Right kidney (tissue), 1 donor: Measurements from ENCODE around the gene CBLC.

Experiments
- DNase-seq: peaks from one replicate; pipeline ENCODE4 v3.0.0-alpha.2; 2016

Gene CBLC

DNA sequence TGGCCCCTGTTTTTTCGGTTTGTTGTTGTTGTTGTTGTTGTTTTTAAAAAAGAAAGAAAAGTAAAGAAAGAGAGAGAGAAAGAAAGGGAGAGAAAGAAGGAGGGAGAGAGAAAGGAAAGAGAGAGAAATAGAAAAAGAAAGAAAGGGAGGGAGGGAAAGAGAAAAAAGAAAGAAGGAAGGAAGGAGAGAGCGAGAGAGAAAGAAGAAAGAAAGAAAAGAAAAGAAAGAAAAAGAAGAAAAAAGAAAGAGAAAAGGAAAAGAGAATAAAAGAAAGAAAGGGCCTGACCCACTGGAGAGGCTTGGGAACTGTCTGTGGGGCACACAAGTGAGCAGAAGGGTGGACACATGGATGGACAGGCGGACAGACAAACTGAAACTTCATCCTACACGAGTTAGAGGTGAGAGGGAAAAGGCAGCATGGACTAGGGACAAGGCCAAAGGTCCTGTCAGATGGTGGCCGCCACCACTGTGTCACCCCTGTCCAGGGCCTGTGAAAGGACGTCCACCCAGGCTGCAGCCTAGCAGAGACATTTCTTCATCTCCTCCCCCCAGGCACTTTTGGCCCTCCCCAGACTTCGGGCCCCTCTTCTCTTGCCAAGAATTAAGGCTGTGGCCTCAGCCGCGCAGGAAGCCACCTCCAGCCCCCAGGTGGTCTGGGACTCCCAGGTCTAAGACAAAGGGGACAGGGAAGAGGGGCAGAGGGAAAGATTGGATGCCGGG lies 22.1 kb downstream of the CBLC start:
- no peak for DNase-seq

GRCh38 chr19:44800461-44800860 lies 22.8 kb downstream of the CBLC start:
- peak; percentile 43 for DNase-seq

GRCh38 chr19:44803442-44804428 lies 26.0 kb downstream of the CBLC start:
- no peak for DNase-seq

- DNase-seq: no peak
Measured at GRCh38 chr19:44806291-44806690, 28.6 kb downstream of the CBLC start.

DNA sequence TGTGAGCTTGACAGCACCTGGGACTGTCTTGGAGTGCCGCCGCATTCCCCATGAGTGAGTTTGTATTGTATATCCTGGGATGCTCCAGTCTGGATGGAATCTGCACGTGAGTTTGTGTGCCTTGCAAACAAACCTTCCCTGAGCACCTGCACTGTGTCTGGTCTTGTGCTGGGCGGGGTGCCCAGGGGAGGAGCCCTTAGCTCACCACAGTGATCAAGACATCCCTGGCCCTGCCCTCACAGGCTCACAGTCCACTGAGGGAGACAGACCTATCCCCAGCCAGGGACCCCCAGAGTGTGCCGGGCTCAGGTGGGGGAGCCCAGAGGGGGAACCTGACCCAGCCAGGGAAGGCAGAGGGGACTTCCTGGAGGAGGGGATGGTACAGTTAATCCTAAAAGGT lies 29.5 kb downstream of the CBLC start:
- no peak for DNase-seq

- DNase-seq: peak; percentile 70
Measured at GRCh38 chr19:44807652-44808462, 30.2 kb downstream of the CBLC start.

GRCh38 chr19:44808463-44809371 lies 31.0 kb downstream of the CBLC start, which contains the start of gene BCAM:
BCAM (plus strand) TSS chr19:44809103; CDS start chr19:44809125, 22 bp downstream.
- DNase-seq: peak; percentile 85

GRCh38 chr19:44809577-44810233 lies 32.0 kb downstream of the CBLC start:
- peak; percentile 70 for DNase-seq

DNA sequence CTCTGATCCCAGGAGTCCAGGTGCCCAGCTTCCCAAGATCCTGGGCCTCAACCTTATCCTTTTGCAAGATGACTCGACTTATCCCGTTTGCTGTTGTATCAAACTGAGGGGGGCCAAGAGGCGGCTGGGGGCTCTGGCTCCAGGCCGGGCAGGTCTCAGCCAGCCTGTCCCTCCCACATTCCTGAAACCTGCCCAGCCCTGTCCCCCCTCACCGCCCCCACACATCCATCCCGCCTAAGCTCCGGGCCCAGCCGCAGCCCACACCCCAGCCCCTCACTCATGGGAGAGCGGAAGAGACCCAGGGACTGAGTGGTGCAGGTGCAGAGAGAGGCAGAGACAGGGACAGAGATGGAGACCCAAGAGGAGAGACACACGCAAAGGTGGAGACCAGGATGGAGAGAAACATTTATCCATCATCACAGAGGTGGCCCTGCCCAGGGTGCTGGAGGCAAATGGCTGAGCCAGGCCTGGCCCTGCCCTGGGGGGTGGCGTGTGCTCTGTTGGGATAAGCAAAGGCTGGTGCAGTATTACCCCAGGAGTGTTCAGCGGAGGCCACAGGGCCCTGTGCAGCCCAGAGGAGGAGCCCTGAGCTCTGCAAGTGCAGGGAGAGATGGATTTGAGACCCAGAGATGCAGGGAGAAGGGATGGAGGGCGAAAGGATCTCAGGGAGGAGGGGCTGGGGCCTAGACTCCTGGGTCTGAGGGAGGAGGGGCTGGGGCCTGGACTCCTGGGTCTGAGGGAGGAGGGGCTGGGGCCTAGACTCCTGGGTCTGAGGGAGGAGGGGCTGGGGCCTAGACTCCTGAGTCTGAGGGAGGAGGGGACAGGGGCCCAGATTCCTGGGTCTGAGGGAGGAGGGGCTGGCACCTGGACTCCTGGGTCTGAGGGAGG lies 32.8 kb downstream of the CBLC start:
- peak; percentile 64 for DNase-seq

DNA sequence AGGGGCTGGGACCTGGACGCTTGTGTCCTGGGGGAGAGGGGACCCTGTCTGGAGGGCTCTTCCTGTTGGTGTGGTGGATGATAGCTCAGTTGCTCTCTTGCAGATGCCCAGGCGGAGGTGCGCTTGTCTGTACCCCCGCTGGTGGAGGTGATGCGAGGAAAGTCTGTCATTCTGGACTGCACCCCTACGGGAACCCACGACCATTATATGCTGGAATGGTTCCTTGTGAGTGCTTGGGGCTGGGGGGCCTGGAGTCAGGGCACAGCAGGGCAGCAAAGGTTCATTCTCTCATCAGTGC lies 33.4 kb downstream of the CBLC start:
- DNase-seq: no peak

DNA sequence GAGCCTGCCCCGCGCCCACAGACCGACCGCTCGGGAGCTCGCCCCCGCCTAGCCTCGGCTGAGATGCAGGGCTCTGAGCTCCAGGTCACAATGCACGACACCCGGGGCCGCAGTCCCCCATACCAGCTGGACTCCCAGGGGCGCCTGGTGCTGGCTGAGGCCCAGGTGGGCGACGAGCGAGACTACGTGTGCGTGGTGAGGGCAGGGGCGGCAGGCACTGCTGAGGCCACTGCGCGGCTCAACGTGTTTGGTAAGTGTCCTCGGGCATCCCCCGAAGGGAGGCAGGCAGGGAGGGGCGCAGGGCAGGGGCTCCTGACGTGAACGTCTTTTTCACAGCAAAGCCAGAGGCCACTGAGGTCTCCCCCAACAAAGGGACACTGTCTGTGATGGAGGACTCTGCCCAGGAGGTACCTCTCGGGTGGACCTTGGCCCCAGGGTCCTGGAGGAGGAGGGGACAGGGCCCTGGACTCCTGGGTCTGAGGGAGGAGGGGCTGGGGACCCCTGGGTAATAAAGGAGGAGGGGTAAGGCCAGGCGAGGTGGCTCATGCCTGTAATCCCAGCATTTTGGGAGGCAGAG lies 34.5 kb downstream of the CBLC start:
- no peak for DNase-seq

- peak; percentile 54 for DNase-seq
Measured at GRCh38 chr19:44813070-44813840, 35.6 kb downstream of the CBLC start.

- DNase-seq: no peak
Measured at GRCh38 chr19:44813841-44814470, 36.3 kb downstream of the CBLC start.

GRCh38 chr19:44814517-44814916 lies 36.8 kb downstream of the CBLC start:
- DNase-seq: no peak

DNA sequence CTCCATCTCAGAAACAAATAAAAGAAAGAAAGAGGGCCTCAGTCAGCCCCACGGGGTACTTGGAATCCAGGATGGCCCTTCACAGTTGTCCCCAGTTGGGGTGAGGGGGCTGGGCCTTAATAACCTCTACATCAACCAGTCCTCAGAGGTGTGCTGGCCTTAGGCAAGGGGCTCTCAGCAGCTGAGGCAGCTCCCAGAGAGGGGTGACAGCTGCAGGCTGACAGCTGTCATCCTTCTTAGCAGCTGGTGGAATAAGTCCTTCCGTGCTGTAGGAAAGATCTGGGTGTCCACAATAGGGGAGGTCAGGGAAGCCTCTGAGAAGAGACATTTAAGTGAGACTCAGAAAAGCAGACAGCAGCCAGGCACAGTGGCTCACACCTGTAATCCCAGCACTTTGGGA lies 38.6 kb downstream of the CBLC start:
- no peak for DNase-seq

- no peak for DNase-seq
Measured at GRCh38 chr19:44817725-44818465, 40.2 kb downstream of the CBLC start.

- no peak for DNase-seq
Measured at GRCh38 chr19:44818466-44819031, 40.9 kb downstream of the CBLC start.
